HCT116 (cell line): ENCODE data around the gene PRKN. TPM values are rescaled to one million over a fixed set of nuclear protein-coding genes. Genes with fewer than 3 reads are reported as not detected.

Experiments
- ATAC-seq: fragments of 200-7000 bp; cut with Tn5 transposase; 2 replicates; pipeline ENCODE4 v1.9.1; 2020; ENCODE audit warnings: mild to moderate bottlenecking, moderate library complexity
- BruUV-seq: library from RNA; stranded (reverse); fragments of 400-500 nt; replicated peaks from 2 replicates; lab custom pipeline; 2021; lab: Mats Ljungman, UMichigan
- CTCF ChIA-PET: fragments of 300-600 bp; sonication (Branson Sonifier 250); formaldehyde crosslinking; loops from one replicate; lab custom pipeline; 2021; ENCODE audit warnings: antibody characterized with exemption; lab: Charles Lee
- POLR2A ChIA-PET: fragments of 300-600, 350-600 bp; sonication (Branson Sonifier 250); formaldehyde crosslinking; loops from one replicate; lab custom pipeline; 2021; ENCODE audit warnings: antibody characterized with exemption; lab: Charles Lee
- RAD21 ChIA-PET, 2 experiments: fragments of 300-600 bp; sonication (Branson Sonifier 250); formaldehyde crosslinking; loops; one replicate each; lab custom pipeline; 2023; ENCODE audit warnings: low total read pairs in 2 of 2; ENCODE audit not compliant: uncharacterized antibody in 2 of 2, unreplicated experiment in 2 of 2, low non-redundant PET in 1 of 2; lab: Charles Lee
- DNase-seq: peaks from one replicate; pipeline ENCODE4 v3.0.0-alpha.2; 2010; ENCODE audit warnings: low read depth, low spot score
- H2AFZ ChIP-seq: fragments of 200-600 bp; shearing (Covaris generic), sonication (generic); 2 replicates; pipeline ENCODE4 v1.6.1; 2017; ENCODE audit warnings: low read depth, mixed run types, mixed read lengths, antibody characterized with exemption, low read length; ENCODE audit not compliant: poor library complexity, severe bottlenecking
- H3K27ac ChIP-seq: 2 replicates; pipeline ENCODE4 v1.5.1; 2012; ENCODE audit warnings: low read depth, low read length
- H3K27me3 ChIP-seq: fragments of 200-600 bp; sonication (generic); 2 replicates; pipeline ENCODE4 v1.6.1; 2016; ENCODE audit warnings: mixed run types, low read length, mixed read lengths; ENCODE audit not compliant: insufficient read depth
- H3K36me3 ChIP-seq, 2 experiments: fragments of 200-500 bp in 1 of 2; fragments of 200-600 bp in 1 of 2; sonication (Bioruptor generic) in 1 of 2; sonication (generic) in 1 of 2; 2 replicates each; pipeline versions ENCODE4 v1.5.1 to v1.6.1; 2014 to 2016; ENCODE audit warnings: low read length in 2 of 2, inconsistent platforms in 1 of 2, mixed read lengths in 1 of 2, mixed run types in 1 of 2; ENCODE audit not compliant: insufficient read depth in 2 of 2, control insufficient read depth in 1 of 2
- H3K4me1 ChIP-seq, 2 experiments: fragments of 200-600 bp in 1 of 2; sonication (generic) in 1 of 2; 2 replicates each; pipeline versions ENCODE4 v1.5.1 to v1.6.1; 2012 to 2017; ENCODE audit warnings: low read length in 2 of 2, inconsistent platforms in 1 of 2, mild to moderate bottlenecking in 1 of 2, mixed read lengths in 1 of 2, mixed run types in 1 of 2, moderate library complexity in 1 of 2; ENCODE audit not compliant: insufficient read depth in 2 of 2, control insufficient read depth in 1 of 2
- H3K4me2 ChIP-seq: fragments of 200-600 bp; sonication (generic); 2 replicates; pipeline ENCODE4 v1.6.1; 2017; ENCODE audit warnings: mixed run types, low read length, mixed read lengths
- H3K4me3 ChIP-seq, 2 experiments: fragments of 200-600 bp in 1 of 2; sonication (generic) in 1 of 2; replicated peaks in 1 of 2; 2 replicates each; pipeline ENCODE4 v1.5.1; 2011 to 2016; ENCODE audit warnings: low read length in 2 of 2, control low read depth in 1 of 2, low read depth in 1 of 2, mild to moderate bottlenecking in 1 of 2, mixed read lengths in 1 of 2, mixed run types in 1 of 2
- H3K79me2 ChIP-seq: fragments of 200-600 bp; sonication (generic); 2 replicates; pipeline ENCODE4 v1.6.1; 2017; ENCODE audit warnings: mild to moderate bottlenecking, mixed run types, low read length, moderate library complexity, mixed read lengths; ENCODE audit not compliant: insufficient read depth
- H3K9ac ChIP-seq: fragments of 200-600 bp; sonication (generic); 2 replicates; pipeline ENCODE4 v1.6.1; 2016; ENCODE audit warnings: low read length, mixed read lengths
- H3K9me2 ChIP-seq: fragments of 200-600 bp; sonication (generic), shearing (Covaris generic); 2 replicates; pipeline ENCODE4 v1.6.1; 2017; ENCODE audit warnings: mixed run types, mild to moderate bottlenecking, moderate library complexity; ENCODE audit not compliant: insufficient read depth
- H3K9me3 ChIP-seq, 2 experiments: fragments of 200-500 bp in 1 of 2; fragments of 200-600 bp in 1 of 2; sonication (Bioruptor generic) in 1 of 2; sonication (generic) in 1 of 2; 2 replicates each; pipeline ENCODE4 v1.6.1; 2014 to 2017; ENCODE audit warnings: low read length in 2 of 2, mixed read lengths in 2 of 2, inconsistent platforms in 1 of 2, low read depth in 1 of 2, mild to moderate bottlenecking in 1 of 2, mixed run types in 1 of 2, moderate library complexity in 1 of 2; ENCODE audit not compliant: control insufficient read depth in 1 of 2, insufficient read depth in 1 of 2
- H4K20me1 ChIP-seq: fragments of 200-600 bp; sonication (generic), shearing (Covaris generic); 2 replicates; pipeline ENCODE4 v1.6.1; 2017; ENCODE audit warnings: mixed run types, mild to moderate bottlenecking, moderate library complexity; ENCODE audit not compliant: insufficient read depth
- CBX3 ChIP-seq: IDR thresholded peaks from 2 replicates; pipeline ENCODE4 v1.6.1; 2012; ENCODE audit warnings: low read depth
- CEBPB ChIP-seq: IDR thresholded peaks from 2 replicates; pipeline ENCODE4 v1.6.1; 2012; ENCODE audit warnings: low read depth
- CTCF ChIP-seq, 3 experiments: fragments of 200-600 bp in 1 of 3; sonication (generic) in 1 of 3; IDR thresholded peaks in 2 of 3; conservative IDR thresholded peaks in 1 of 3; 2 replicates each; pipeline ENCODE4 v1.5.1; 2012 to 2017; ENCODE audit warnings: low read depth in 2 of 3, low read length in 2 of 3, antibody characterized with exemption in 1 of 3, borderline replicate concordance in 1 of 3, control low read depth in 1 of 3, mild to moderate bottlenecking in 1 of 3, mixed read lengths in 1 of 3, mixed run types in 1 of 3, moderate library complexity in 1 of 3; ENCODE audit not compliant: insufficient read depth in 1 of 3
- EGR1 ChIP-seq: IDR thresholded peaks from 2 replicates; pipeline ENCODE4 v1.6.1; 2012; ENCODE audit warnings: low read depth
- ELF1 ChIP-seq: IDR thresholded peaks from 2 replicates; pipeline ENCODE4 v1.6.1; 2012; ENCODE audit warnings: low read depth, borderline replicate concordance
- EZH2 ChIP-seq: fragments of 200-600 bp; sonication (generic); IDR thresholded peaks from 2 replicates; pipeline ENCODE4 v1.6.1; 2017; ENCODE audit warnings: antibody characterized with exemption, mixed run types
- EZH2phosphoT487 ChIP-seq: fragments of 200-600 bp; IDR thresholded peaks from 2 replicates; pipeline ENCODE4 v1.6.1; 2018; ENCODE audit warnings: antibody characterized with exemption, borderline replicate concordance
- FOSL1 ChIP-seq: IDR thresholded peaks from 2 replicates; pipeline ENCODE4 v1.6.1; 2012; ENCODE audit warnings: low read depth
- JUND ChIP-seq: IDR thresholded peaks from 2 replicates; pipeline ENCODE4 v1.6.1; 2012
- POLR2A ChIP-seq: IDR thresholded peaks from 2 replicates; pipeline ENCODE4 v1.7.0; 2011; ENCODE audit warnings: borderline replicate concordance; ENCODE audit not compliant: insufficient read depth, insufficient read length; ENCODE audit errors: extremely low read depth
- POLR2AphosphoS5 ChIP-seq: IDR thresholded peaks from 2 replicates; pipeline ENCODE4 v1.6.1; 2011; ENCODE audit warnings: mild to moderate bottlenecking, low read depth, low read length, moderate library complexity
- SIN3A ChIP-seq: IDR thresholded peaks from 2 replicates; pipeline ENCODE4 v1.6.1; 2012; ENCODE audit warnings: low read depth
- SP1 ChIP-seq: IDR thresholded peaks from 2 replicates; pipeline ENCODE4 v1.6.1; 2012; ENCODE audit warnings: low read depth
- TCF7L2 ChIP-seq: IDR thresholded peaks from 2 replicates; pipeline ENCODE4 v1.7.0; 2011; ENCODE audit warnings: borderline replicate concordance, inconsistent platforms; ENCODE audit not compliant: insufficient read depth, insufficient read length; ENCODE audit errors: extremely low read depth
- YY1 ChIP-seq: IDR thresholded peaks from 2 replicates; pipeline ENCODE4 v1.6.1; 2011; ENCODE audit warnings: low read length, low read depth, moderate library complexity, mild to moderate bottlenecking; ENCODE audit not compliant: insufficient replicate concordance; ENCODE audit errors: extremely low read depth
- ZFX ChIP-seq: fragments of 450-650 bp; IDR thresholded peaks from 2 replicates; pipeline ENCODE4 v1.6.1; 2017
- ZNF274 ChIP-seq: fragments of 200-500 bp; sonication (Bioruptor generic); IDR thresholded peaks from 2 replicates; pipeline ENCODE4 v1.6.1; 2014; ENCODE audit warnings: mild to moderate bottlenecking, low read depth, low read length, inconsistent platforms
- intact Hi-C: fragments of 100-400 bp; cut with micrococcal nuclease; formaldehyde crosslinking; loops from 2 replicates; pipeline ENCODE4 v1.10.0; 2022
- total RNA-seq: library from RNA; stranded (reverse); gene quantifications from one replicate; pipeline ENCODE4 v1.2.1, GENCODE V29; 2021; ENCODE audit not compliant: unreplicated experiment
- TF ChIP-seq, protein P1 (sequence below): IDR thresholded peaks from 2 replicates; pipeline ENCODE4 v1.6.1; 2012
- TF ChIP-seq, protein P2 (sequence below): IDR thresholded peaks from 2 replicates; pipeline ENCODE4 v1.6.1; 2012

PRKN gene
- total RNA-seq, 1 experiment from 2014 or later = 2.6 TPM

- BruUV-seq = no TSS peak
- Histone ChIP-seq H3K9me3 (no peaks in the 10 kb centered on the region), H4K20me1 (no peaks in the 10 kb centered on the region), H3K27me3 (no peaks in the 10 kb centered on the region), H3K9ac (no peak overlapping the region), H3K36me3 (no peaks in the 10 kb centered on the region; a peak in 1 of 4 replicates), H3K9me2 (no peaks in the 10 kb centered on the region), H3K4me2 (no peak overlapping the region), H2AFZ (no peak overlapping the region), H3K4me1 (no peaks in the 10 kb centered on the region), H3K27ac (no peak overlapping the region), H3K4me3 (no peak overlapping the region), H3K79me2 (no peaks in the 10 kb centered on the region)
- intact Hi-C loops = no loop called here
- ChIA-PET POLR2A (no interaction called here), RAD21 (no interaction called here), CTCF (no interaction called here)
- TF ChIP-seq ZFX (no peak), TCF7L2 (no peak), SP1 (no peak), ELF1 (no peak), EZH2phosphoT487 (no peak), YY1 (no peak), EZH2 (no peak), ZNF274 (no peak), FOSL1 (no peak), JUND (no peak), POLR2AphosphoS5 (no peak), CEBPB (no peak), EGR1 (no peak), CTCF (IDR thresholded peaks at IDR 0.05 in 2 of 3, conservative IDR thresholded peaks at IDR 0.05 in 1 of 3; ENCODE audit: borderline replicate concordance in 1 of 3, insufficient read depth in 1 of 3, low read depth in 2 of 3, low read length in 2 of 3) (no peak), SIN3A (no peak), POLR2A (no peak), CBX3 (no peak)
- TF ChIP-seq, protein P1, sequence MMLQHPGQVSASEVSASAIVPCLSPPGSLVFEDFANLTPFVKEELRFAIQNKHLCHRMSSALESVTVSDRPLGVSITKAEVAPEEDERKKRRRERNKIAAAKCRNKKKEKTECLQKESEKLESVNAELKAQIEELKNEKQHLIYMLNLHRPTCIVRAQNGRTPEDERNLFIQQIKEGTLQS = no peak
- TF ChIP-seq, protein P2, sequence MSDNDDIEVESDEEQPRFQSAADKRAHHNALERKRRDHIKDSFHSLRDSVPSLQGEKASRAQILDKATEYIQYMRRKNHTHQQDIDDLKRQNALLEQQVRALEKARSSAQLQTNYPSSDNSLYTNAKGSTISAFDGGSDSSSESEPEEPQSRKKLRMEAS = no peak
- DNase-seq = no peak
- no peak for ATAC-seq
Observed at GRCh38 chr6:162640756-162641155, 86.8 kb downstream of the PRKN start.
